Keratinocyte (primary cell): ENCODE results near the gene NCKAP5. TPM values are rescaled to one million over a fixed set of nuclear protein-coding genes. Genes with fewer than 3 reads are reported as not detected.

Experiments used
- DNase-seq: peaks from one replicate; pipeline ENCODE4 v3.0.0-alpha.2; 2011; ENCODE audit warnings: low read depth, missing footprints, low spot score
- FAIRE-seq: peaks from 2 replicates; lab custom pipeline; 2011; peaks lifted over from hg19 to GRCh38; lab: Jason Lieb, UNC
- H2AFZ ChIP-seq: 2 replicates; pipeline ENCODE4 v1.6.0; 2012; ENCODE audit warnings: low read length, control low read depth, inconsistent platforms; ENCODE audit not compliant: control insufficient read depth
- H3K27ac ChIP-seq: 2 replicates; pipeline ENCODE4 v1.5.1; 2011; ENCODE audit warnings: low read length; ENCODE audit not compliant: control insufficient read depth, insufficient read depth
- H3K27me3 ChIP-seq: 3 replicates; pipeline ENCODE4 v1.6.0; 2011; ENCODE audit warnings: low read length; ENCODE audit not compliant: control insufficient read depth, insufficient read depth; ENCODE audit errors: extremely low read depth
- H3K36me3 ChIP-seq, 2 experiments: 2 replicates in 1 of 2; 3 replicates in 1 of 2; pipeline ENCODE4 v1.5.1; 2011; ENCODE audit warnings: low read length in 2 of 2, mild to moderate bottlenecking in 1 of 2; ENCODE audit not compliant: control insufficient read depth in 2 of 2, insufficient read depth in 2 of 2; ENCODE audit errors: extremely low read depth in 1 of 2
- H3K4me1 ChIP-seq: 3 replicates; pipeline ENCODE4 v1.5.1; 2011; ENCODE audit warnings: low read length; ENCODE audit not compliant: control insufficient read depth, insufficient read depth; ENCODE audit errors: extremely low read depth
- H3K4me2 ChIP-seq: 3 replicates; pipeline ENCODE4 v1.6.0; 2011; ENCODE audit warnings: low read depth, low read length; ENCODE audit not compliant: control insufficient read depth, insufficient read depth; ENCODE audit errors: extremely low read depth
- H3K4me3 ChIP-seq, 3 experiments: fragments of 200-600 bp in 1 of 3; sonication (generic) in 1 of 3; 2 replicates in 2 of 3; 3 replicates in 1 of 3; pipeline ENCODE4 v1.5.1; 2011 to 2016; ENCODE audit warnings: low read length in 3 of 3, mild to moderate bottlenecking in 3 of 3, control low read depth in 2 of 3, inconsistent platforms in 1 of 3, low read depth in 1 of 3, mixed read lengths in 1 of 3, mixed run types in 1 of 3, moderate library complexity in 1 of 3; ENCODE audit not compliant: control insufficient read depth in 2 of 3, insufficient read depth in 2 of 3; ENCODE audit errors: extremely low read depth in 1 of 3
- H3K79me2 ChIP-seq: 2 replicates; pipeline ENCODE4 v1.6.0; 2012; ENCODE audit warnings: low read length; ENCODE audit not compliant: control insufficient read depth, insufficient read depth
- H3K9ac ChIP-seq: 3 replicates; pipeline ENCODE4 v1.6.0; 2011; ENCODE audit warnings: low read length; ENCODE audit not compliant: control insufficient read depth, insufficient read depth; ENCODE audit errors: extremely low read depth
- H3K9me1 ChIP-seq: 3 replicates; pipeline ENCODE4 v1.6.0; 2011; ENCODE audit warnings: low read length; ENCODE audit not compliant: control insufficient read depth, insufficient read depth; ENCODE audit errors: extremely low read depth
- H3K9me3 ChIP-seq: 2 replicates; pipeline ENCODE4 v1.5.1; 2012; ENCODE audit warnings: low read depth, low read length; ENCODE audit not compliant: control insufficient read depth
- H4K20me1 ChIP-seq: 3 replicates; pipeline ENCODE4 v1.6.0; 2011; ENCODE audit warnings: low read length; ENCODE audit not compliant: control insufficient read depth, insufficient read depth; ENCODE audit errors: extremely low read depth
- EZH2 ChIP-seq: IDR thresholded peaks from one replicate; pipeline ENCODE4 v1.6.1; 2012; ENCODE audit warnings: inconsistent platforms, mild to moderate bottlenecking, low read length, moderate library complexity
- dilution Hi-C: fragments of 300-500 bp; cut with MboI; formaldehyde crosslinking; loops from one replicate; pipeline ENCODE4 v1.7.0; 2020; ENCODE audit warnings: low sequenced_read_pairs; ENCODE audit not compliant: extremely low pct_ligation_motif_present
- polyA plus RNA-seq, 5 experiments: library from polyadenylated mRNA; depleted of rRNA in 3 of 5; stranded (reverse) in 3 of 5; stranded (forward) in 1 of 5; unstranded in 1 of 5; fragments of >200 nt; gene quantifications; 1 replicate in 1 of 5; 2 replicates in 3 of 5; 3 replicates in 1 of 5; pipeline versions ENCODE4 v1.2.1 to v1.2.3, GENCODE V29; 2011 to 2012; ENCODE audit warnings: missing spikeins in 2 of 5, low read depth in 1 of 5, low replicate concordance in 1 of 5
- TF ChIP-seq, protein P1 (sequence below), 3 experiments: IDR thresholded peaks in 1 of 3; conservative IDR thresholded peaks in 1 of 3; optimal IDR thresholded peaks in 1 of 3; 2 replicates in 2 of 3; 3 replicates in 1 of 3; pipeline versions ENCODE3 to v1.5.1; 2011; ENCODE audit warnings: low read length in 3 of 3, mild to moderate bottlenecking in 3 of 3, moderate library complexity in 2 of 3, control low read depth in 1 of 3, inconsistent platforms in 1 of 3; ENCODE audit not compliant: insufficient read depth in 2 of 3; ENCODE audit errors: extremely low read depth in 1 of 3

NCKAP5 gene
- polyA plus RNA-seq, 1 donor (not counting 4 experiments of a cell fraction or from before 2014, with no cell fraction given), result 3.6 TPM

DNA sequence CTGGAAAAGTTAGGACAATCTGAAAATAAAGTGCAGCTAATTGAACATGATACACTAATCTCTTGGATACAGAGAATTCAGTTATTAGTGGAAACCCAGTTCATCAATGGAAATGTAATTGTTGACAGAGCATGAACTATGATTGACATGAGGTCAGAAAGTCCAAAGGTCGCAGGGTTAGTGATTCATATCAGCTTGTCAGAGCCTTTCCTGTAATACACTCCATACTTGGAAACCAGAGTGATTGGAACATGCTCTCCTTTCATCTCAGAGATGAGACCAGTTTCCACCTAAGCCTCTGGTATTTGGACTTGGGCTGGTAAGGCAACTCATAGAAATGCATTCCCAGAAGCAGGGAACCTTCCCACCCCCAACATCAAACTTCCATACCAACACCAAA, 8.5 kb upstream of the NCKAP5 start:
- no peak overlapping the region for H3K9ac ChIP-seq
- H4K20me1 ChIP-seq, result no peaks in the 10 kb centered on the region
- no peak overlapping the region for H3K4me3 ChIP-seq
- dilution Hi-C loops, result no loop called here
- no peaks in the 10 kb centered on the region for H3K9me3 ChIP-seq
- H3K36me3 ChIP-seq, result peaks cover 0 to 3% of the 10 kb centered on the region in 2 experiments
- no peaks in the 10 kb centered on the region for H3K27me3 ChIP-seq
- DNase-seq (no peak), FAIRE-seq (peak; percentile 64)
- TF ChIP-seq, protein P1, sequence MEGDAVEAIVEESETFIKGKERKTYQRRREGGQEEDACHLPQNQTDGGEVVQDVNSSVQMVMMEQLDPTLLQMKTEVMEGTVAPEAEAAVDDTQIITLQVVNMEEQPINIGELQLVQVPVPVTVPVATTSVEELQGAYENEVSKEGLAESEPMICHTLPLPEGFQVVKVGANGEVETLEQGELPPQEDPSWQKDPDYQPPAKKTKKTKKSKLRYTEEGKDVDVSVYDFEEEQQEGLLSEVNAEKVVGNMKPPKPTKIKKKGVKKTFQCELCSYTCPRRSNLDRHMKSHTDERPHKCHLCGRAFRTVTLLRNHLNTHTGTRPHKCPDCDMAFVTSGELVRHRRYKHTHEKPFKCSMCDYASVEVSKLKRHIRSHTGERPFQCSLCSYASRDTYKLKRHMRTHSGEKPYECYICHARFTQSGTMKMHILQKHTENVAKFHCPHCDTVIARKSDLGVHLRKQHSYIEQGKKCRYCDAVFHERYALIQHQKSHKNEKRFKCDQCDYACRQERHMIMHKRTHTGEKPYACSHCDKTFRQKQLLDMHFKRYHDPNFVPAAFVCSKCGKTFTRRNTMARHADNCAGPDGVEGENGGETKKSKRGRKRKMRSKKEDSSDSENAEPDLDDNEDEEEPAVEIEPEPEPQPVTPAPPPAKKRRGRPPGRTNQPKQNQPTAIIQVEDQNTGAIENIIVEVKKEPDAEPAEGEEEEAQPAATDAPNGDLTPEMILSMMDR (optimal IDR thresholded peaks at IDR 0.05 in 1 of 3, IDR thresholded peaks at IDR 0.05 in 1 of 3, conservative IDR thresholded peaks at IDR 0.05 in 1 of 3; ENCODE audit: extremely low read depth in 1 of 3, insufficient read depth in 2 of 3, low read length in 3 of 3), result no peak
- no peak for TF ChIP-seq EZH2
- H3K4me1 ChIP-seq, result peaks cover 41% of the 10 kb centered on the region
- no peaks in the 10 kb centered on the region for H3K9me1 ChIP-seq
- H3K4me2 ChIP-seq, result no peak overlapping the region
- H3K79me2 ChIP-seq, result peaks cover 4% of the 10 kb centered on the region
- no peak overlapping the region for H3K27ac ChIP-seq
- H2AFZ ChIP-seq, result no peak overlapping the region

DNA sequence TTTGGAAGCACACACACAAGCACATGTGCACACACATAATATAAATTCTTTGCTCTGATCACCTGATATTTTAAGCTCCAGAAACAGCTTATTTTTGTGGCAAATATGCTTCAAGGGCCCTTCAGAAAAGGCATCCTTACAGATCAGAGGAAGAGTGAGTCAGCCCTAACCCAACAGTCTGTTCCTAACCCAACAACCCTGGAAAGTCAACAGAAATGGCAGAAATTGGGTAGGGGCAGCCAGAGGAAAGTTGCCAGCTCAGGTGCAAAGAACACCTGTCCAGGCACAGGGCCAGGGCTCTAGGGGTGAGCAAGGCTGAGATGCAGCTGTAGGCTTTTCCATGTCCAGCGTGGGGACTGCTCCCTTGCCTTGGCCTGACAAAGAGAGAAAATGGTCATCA, 6.4 kb upstream of the NCKAP5 start:
- Histone ChIP-seq H3K79me2 (peaks cover 4% of the 10 kb centered on the region), H3K9me3 (no peaks in the 10 kb centered on the region), H3K4me1 (peaks cover 20% of the 10 kb centered on the region), H3K27ac (no peak overlapping the region), H4K20me1 (no peaks in the 10 kb centered on the region), H3K9me1 (no peaks in the 10 kb centered on the region), H2AFZ (no peak overlapping the region), H3K27me3 (no peaks in the 10 kb centered on the region), H3K36me3 (peaks cover 0 to 3% of the 10 kb centered on the region in 2 experiments), H3K4me3 (no peak overlapping the region), H3K9ac (no peak overlapping the region), H3K4me2 (no peak overlapping the region)
- dilution Hi-C loops, result no loop called here
- DNase-seq (no peak), FAIRE-seq (no peak)
- TF ChIP-seq EZH2, result no peak
- TF ChIP-seq, protein P1 (optimal IDR thresholded peaks at IDR 0.05 in 1 of 3, IDR thresholded peaks at IDR 0.05 in 1 of 3, conservative IDR thresholded peaks at IDR 0.05 in 1 of 3; ENCODE audit: extremely low read depth in 1 of 3, insufficient read depth in 2 of 3, low read length in 3 of 3), result no peak
